ENCODE results near the gene KCP.

GRCh38 chr7:128867241-128867640 lies 43.3 kb downstream of the KCP start:
- no peak for TF ChIP-seq ZBTB10 (CRISPR knock-in tag; IDR thresholded peaks at IDR 0.05; ENCODE audit: borderline replicate concordance)
- no peak for TF ChIP-seq POLR2A (IDR thresholded peaks at IDR 0.05; ENCODE audit: insufficient read depth in 1 of 2, low read depth in 2 of 2, low read length in 2 of 2)
- no peak for TF ChIP-seq ZNF274 (CRISPR knock-in tag; IDR thresholded peaks at IDR 0.05)
- TF ChIP-seq HNRNPL (IDR thresholded peaks at IDR 0.05; ENCODE audit: low read depth, low read length), result no peak
- TF ChIP-seq SP140L (CRISPR knock-in tag; IDR thresholded peaks at IDR 0.05; ENCODE audit: borderline replicate concordance), result no peak
- TF ChIP-seq EP300 (IDR thresholded peaks at IDR 0.05; ENCODE audit: low read depth in 2 of 2, low read length in 2 of 2), result no peak
- TF ChIP-seq EP300 (CRISPR knock-in tag; IDR thresholded peaks at IDR 0.05; ENCODE audit: borderline replicate concordance), result no peak
- TF ChIP-seq ZNF703 (CRISPR knock-in tag; IDR thresholded peaks at IDR 0.05; ENCODE audit: borderline replicate concordance), result no peak
- no peak for TF ChIP-seq ZNF768 (CRISPR knock-in tag; IDR thresholded peaks at IDR 0.05)
- TF ChIP-seq ZNF800 (CRISPR knock-in tag; IDR thresholded peaks at IDR 0.05), result no peak
- TF ChIP-seq HOXA7 (CRISPR knock-in tag; IDR thresholded peaks at IDR 0.05), result no peak
- no peak for TF ChIP-seq ZFP36 (IDR thresholded peaks at IDR 0.05; ENCODE audit: borderline replicate concordance, low read depth, low read length, partially characterized antibody)
- no peak for TF ChIP-seq CBFB (CRISPR knock-in tag; IDR thresholded peaks at IDR 0.05)
- TF ChIP-seq ZBTB33 (CRISPR knock-in tag; IDR thresholded peaks at IDR 0.05), result no peak
